ENCODE data around the gene CEP170B.

The CEP170B gene

DNA sequence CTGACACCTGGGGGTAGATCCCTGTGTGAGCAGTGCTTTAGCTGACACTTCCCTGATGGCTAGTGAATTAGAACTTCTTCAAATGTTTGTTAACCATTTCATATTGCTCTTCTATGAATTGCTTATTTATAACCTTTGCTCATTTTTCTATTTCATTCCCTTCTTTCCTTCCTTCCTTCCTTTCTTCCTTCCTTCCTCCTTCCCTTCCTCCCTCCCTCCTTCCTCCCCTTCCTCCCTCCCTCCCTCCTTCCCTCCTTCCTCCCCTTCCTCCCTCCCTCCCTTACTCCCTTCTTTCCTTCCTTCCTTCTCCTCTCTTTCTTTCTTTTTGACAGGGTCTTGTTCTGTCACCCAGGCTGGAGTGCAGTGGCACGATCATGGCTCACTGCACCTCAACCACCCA is 23.3 kb upstream of the CEP170B start:
- DNase-seq = no peak
- H3K27me3 ChIP-seq (replicated peaks) = peaks cover 40% of the 10 kb centered on the region
- no peak overlapping the region for H3K4me3 ChIP-seq (ENCODE audit: low read depth, low read length)
- in situ Hi-C loops (cut with HindIII; ENCODE audit: low pct_ligation_motif_present, low sequenced_read_pairs) = no loop called here
- TF ChIP-seq, protein P1, sequence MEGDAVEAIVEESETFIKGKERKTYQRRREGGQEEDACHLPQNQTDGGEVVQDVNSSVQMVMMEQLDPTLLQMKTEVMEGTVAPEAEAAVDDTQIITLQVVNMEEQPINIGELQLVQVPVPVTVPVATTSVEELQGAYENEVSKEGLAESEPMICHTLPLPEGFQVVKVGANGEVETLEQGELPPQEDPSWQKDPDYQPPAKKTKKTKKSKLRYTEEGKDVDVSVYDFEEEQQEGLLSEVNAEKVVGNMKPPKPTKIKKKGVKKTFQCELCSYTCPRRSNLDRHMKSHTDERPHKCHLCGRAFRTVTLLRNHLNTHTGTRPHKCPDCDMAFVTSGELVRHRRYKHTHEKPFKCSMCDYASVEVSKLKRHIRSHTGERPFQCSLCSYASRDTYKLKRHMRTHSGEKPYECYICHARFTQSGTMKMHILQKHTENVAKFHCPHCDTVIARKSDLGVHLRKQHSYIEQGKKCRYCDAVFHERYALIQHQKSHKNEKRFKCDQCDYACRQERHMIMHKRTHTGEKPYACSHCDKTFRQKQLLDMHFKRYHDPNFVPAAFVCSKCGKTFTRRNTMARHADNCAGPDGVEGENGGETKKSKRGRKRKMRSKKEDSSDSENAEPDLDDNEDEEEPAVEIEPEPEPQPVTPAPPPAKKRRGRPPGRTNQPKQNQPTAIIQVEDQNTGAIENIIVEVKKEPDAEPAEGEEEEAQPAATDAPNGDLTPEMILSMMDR (IDR thresholded peaks at IDR 0.05; ENCODE audit: low read depth, low read length, missing control alignments) = no peak
- no peak overlapping the region for H3K27ac ChIP-seq
- H3K36me3 ChIP-seq (replicated peaks) = no peaks in the 10 kb centered on the region

DNA sequence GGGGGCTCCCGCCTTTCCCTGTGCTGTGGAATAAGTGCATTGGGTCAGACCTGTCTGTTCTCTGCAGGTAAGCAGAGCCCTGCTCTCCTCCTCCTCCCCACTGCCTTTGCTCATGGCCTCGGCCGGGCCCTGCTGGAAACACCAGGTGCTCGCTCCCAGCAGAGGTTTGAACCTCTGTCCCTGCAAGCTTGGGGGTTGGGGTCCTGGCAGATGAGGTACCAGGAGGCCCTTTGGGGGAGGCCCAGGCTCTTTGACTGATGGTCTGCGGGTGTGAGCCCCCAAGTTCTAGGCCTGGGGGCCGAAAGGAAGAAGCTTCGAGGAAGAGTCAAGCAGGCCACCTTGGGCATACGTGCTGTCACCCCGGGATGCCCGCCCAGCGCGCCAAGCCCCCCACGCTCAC is 22.1 kb upstream of the CEP170B start:
- in situ Hi-C loops (cut with HindIII; ENCODE audit: low pct_ligation_motif_present, low sequenced_read_pairs) = no loop called here
- Histone ChIP-seq H3K4me3 (ENCODE audit: low read depth, low read length) (no peak overlapping the region), H3K27me3 (replicated peaks) (peaks cover 40% of the 10 kb centered on the region), H3K27ac (no peak overlapping the region), H3K36me3 (replicated peaks) (no peaks in the 10 kb centered on the region)
- TF ChIP-seq, protein P1 (IDR thresholded peaks at IDR 0.05; ENCODE audit: low read depth, low read length, missing control alignments) = no peak
- no peak for DNase-seq

DNA sequence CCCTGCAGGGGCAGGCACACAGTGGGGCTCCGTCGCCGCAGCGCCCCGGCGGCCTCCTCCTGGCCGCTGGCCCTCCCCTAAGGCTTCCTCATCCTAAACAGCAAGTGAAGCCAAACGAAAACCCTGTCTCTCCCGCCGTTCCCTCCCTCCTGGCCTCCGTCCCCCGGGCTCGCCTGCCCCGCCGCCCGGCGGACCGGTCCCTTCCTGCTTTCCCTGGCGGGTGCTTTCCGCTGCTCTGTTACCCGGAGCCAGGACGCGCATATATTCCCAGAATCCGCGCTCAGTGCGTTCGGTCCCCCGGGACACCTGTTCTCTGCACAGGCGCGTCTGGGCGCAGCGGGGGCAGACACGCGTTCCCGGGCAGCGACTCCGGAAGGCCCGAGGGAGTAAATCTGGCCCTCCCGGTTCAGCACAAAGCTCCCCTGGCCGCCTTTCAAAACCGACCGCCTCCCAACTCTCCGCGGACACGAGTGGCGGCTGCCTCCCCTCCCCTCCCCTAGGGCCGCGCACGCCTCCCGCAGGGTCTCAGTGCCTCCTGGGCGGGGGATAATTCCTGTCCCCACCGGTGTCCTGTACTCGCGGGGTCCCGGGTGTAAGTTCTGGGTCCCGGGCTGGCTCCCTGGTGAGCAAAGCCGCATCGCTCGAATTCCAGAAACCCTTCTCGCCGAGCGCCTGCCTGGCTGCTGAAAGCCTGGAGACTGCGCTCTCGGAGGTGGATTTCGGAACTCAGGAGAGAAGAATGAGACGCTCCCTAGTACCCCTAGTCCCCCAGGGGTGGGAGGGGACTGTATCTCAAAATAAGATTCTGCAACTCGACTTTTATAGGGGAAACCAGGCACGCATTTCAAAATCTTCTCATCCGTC is 21.4 kb upstream of the CEP170B start:
- Histone ChIP-seq H3K27ac (no peak overlapping the region), H3K4me3 (ENCODE audit: low read depth, low read length) (no peak overlapping the region), H3K36me3 (replicated peaks) (no peaks in the 10 kb centered on the region), H3K27me3 (replicated peaks) (peaks cover 40% of the 10 kb centered on the region)
- DNase-seq = no peak
- in situ Hi-C loops (cut with HindIII; ENCODE audit: low pct_ligation_motif_present, low sequenced_read_pairs) = no loop called here
- TF ChIP-seq, protein P1 (IDR thresholded peaks at IDR 0.05; ENCODE audit: low read depth, low read length, missing control alignments) = no peak

DNA sequence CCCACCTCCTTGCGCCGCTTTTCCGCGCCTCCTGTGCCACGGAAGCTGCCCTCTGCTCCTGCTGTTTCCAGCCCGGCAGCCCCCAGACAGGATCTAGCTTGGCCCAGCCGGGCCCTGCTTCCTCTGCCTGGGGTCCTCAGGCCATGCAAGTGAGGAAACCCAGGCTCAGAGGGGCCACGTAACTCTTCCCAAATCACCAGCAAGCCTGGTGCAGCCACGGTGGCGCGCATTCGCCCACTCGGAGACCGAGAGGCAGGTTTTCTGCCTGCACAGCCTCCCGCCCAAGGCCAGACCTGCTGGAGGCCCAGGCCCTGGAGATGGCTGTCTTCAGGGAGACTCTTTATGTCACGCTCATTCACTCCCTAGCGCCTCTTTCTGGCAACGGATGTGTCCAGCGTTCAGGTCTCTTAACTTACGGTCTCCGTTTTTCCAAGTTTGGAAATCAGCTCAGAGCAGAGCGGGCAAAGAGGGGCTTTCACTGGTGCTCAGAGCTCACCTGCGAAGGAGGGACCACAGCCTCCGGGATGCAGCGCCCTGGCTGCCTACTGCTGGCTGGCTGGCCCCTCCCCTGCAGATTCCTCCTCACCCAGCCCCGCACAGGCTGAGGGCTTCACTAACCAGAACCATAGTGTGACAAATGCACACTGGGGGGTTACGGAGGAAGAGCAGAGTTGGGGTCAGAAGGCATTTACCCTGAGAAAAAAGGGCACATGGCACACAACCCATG is 20.6 kb upstream of the CEP170B start:
- Histone ChIP-seq H3K27ac (no peak overlapping the region), H3K4me3 (ENCODE audit: low read depth, low read length) (no peak overlapping the region), H3K36me3 (replicated peaks) (no peaks in the 10 kb centered on the region), H3K27me3 (replicated peaks) (peaks cover 40% of the 10 kb centered on the region)
- TF ChIP-seq, protein P1 (IDR thresholded peaks at IDR 0.05; ENCODE audit: low read depth, low read length, missing control alignments) = no peak
- in situ Hi-C loops (cut with HindIII; ENCODE audit: low pct_ligation_motif_present, low sequenced_read_pairs) = no loop called here
- DNase-seq = no peak

DNA sequence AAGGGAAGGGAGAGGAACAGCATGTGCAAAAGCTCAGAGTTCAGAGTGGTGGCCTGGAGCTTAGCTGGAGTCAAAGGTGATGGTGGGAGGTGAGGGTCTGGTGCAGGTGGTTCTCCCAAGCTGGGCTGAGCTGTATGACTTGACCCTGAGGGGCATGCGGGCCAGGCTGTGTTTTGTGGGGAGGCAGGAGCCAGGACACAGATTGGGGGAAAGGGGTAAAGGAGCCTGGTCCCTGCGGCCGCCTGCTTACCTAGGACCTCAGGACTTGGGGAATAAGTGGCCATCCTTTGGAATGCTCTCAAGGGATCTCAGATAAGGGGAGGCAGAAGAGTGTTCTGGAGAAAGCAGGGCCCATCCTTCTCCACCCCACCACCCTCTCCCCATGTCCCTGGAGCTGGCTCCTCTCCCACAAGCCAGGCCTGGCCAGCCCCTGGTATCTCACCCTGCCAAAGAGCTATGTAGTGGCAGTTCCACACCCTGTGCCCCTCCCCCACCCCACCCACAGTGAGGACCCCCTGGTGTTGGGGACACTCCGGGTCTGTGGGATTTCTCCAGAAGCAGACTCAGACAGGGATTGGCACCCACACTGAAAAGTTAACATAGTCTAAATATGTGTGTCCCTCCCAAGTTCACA is 19.9 kb upstream of the CEP170B start:
- TF ChIP-seq, protein P1 (IDR thresholded peaks at IDR 0.05; ENCODE audit: low read depth, low read length, missing control alignments) = no peak
- no peak overlapping the region for H3K27ac ChIP-seq
- in situ Hi-C loops (cut with HindIII; ENCODE audit: low pct_ligation_motif_present, low sequenced_read_pairs) = no loop called here
- no peak overlapping the region for H3K4me3 ChIP-seq (ENCODE audit: low read depth, low read length)
- peaks cover 37% of the 10 kb centered on the region for H3K27me3 ChIP-seq (replicated peaks)
- no peak for DNase-seq
- H3K36me3 ChIP-seq (replicated peaks) = no peaks in the 10 kb centered on the region

Data from brain microvascular endothelial cell (primary cell).